H1 (cell line): ENCODE data around the gene OR10G7. TPM values are rescaled to one million over a fixed set of nuclear protein-coding genes. Genes with fewer than 3 reads are reported as not detected.

Source experiments
- ATF3 ChIP-seq: IDR thresholded peaks from 2 replicates; pipeline ENCODE4 v1.6.1; 2011; ENCODE audit warnings: low read depth, mild to moderate bottlenecking, low read length; ENCODE audit not compliant: insufficient read depth
- CHD2 ChIP-seq: IDR thresholded peaks from 2 replicates; pipeline ENCODE4 v1.6.1; 2012; ENCODE audit warnings: low read length, improper control_type of control experiment
- CTBP2 ChIP-seq: IDR thresholded peaks from 2 replicates; pipeline ENCODE4 v1.7.0; 2011; ENCODE audit warnings: borderline replicate concordance, mild to moderate bottlenecking, moderate library complexity, mixed read lengths, low read length; ENCODE audit not compliant: insufficient read depth, insufficient read length
- GABPA ChIP-seq: IDR thresholded peaks from 2 replicates; pipeline ENCODE4 v1.6.1; 2011; ENCODE audit warnings: mild to moderate bottlenecking, low read length, moderate library complexity, borderline replicate concordance; ENCODE audit not compliant: insufficient read depth
- HDAC2 ChIP-seq, 2 experiments: fragments of 300-600 bp in 1 of 2; sonication (generic) in 1 of 2; IDR thresholded peaks; 2 replicates each; pipeline ENCODE4 v1.6.1; 2011 to 2012; ENCODE audit warnings: low read depth in 2 of 2, low read length in 2 of 2, mild to moderate bottlenecking in 2 of 2, moderate library complexity in 2 of 2, borderline replicate concordance in 1 of 2, inconsistent platforms in 1 of 2
- JUND ChIP-seq: IDR thresholded peaks from 2 replicates; pipeline ENCODE4 v1.6.1; 2011; ENCODE audit warnings: mild to moderate bottlenecking, improper control_type of control experiment, low read length
- RFX5 ChIP-seq: IDR thresholded peaks from 2 replicates; pipeline ENCODE4 v1.6.1; 2011; ENCODE audit warnings: low read depth, low read length, improper control_type of control experiment, borderline replicate concordance
- polyA plus RNA-seq, 7 experiments: library from polyadenylated mRNA; depleted of rRNA in 3 of 7; stranded (reverse) in 5 of 7; unstranded in 2 of 7; fragments of >200 nt in 5 of 7; fragments of 200-250 nt in 2 of 7; gene quantifications; 1 replicate in 5 of 7; 2 replicates in 1 of 7; 4 replicates in 1 of 7; pipeline versions ENCODE4 v1.2.1 to v1.2.3, GENCODE V29; 2011 to 2013; ENCODE audit warnings: missing spikeins in 2 of 7, mixed read lengths in 2 of 7
- total RNA-seq: library from RNA; stranded (reverse); fragmentation: NEBNext Ultra II Directional; extraction: Animal tissue kit (Norgen Biotek cat#: 25700); gene quantifications from 2 replicates; pipeline ENCODE4 v1.2.1, GENCODE V29; 2021

Gene OR10G7
- total and polyA plus RNA-seq, 2 of the 8 experiments (the other 6 are each of a cell fraction or from before 2014, with no cell fraction given): not detected

- no peak for TF ChIP-seq GABPA
- TF ChIP-seq RFX5: no peak
- no peak for TF ChIP-seq HDAC2 (IDR thresholded peaks at IDR 0.05; ENCODE audit: borderline replicate concordance in 1 of 2, low read depth in 2 of 2, low read length in 2 of 2)
- no peak for TF ChIP-seq ATF3
- no peak for TF ChIP-seq JUND
- TF ChIP-seq CTBP2: no peak
- TF ChIP-seq CHD2: no peak
Observed at GRCh38 chr11:124079631-124080326, 38.7 kb upstream of the OR10G7 start (continued).
